Thymus (tissue), 11 donors: Measurements from ENCODE around the gene TMEM233. TPM values are rescaled to one million over a fixed set of nuclear protein-coding genes. Genes with fewer than 3 reads are reported as not detected.

Source experiments
- DNase-seq, 9 donors: peaks; one replicate each; pipeline ENCODE4 v3.0.0-alpha.2; 2013; ENCODE audit warnings: low spot score in 9 of 9, low read depth in 6 of 9, missing footprints in 1 of 9
- H3K27ac ChIP-seq, 2 donors: one replicate each; pipeline ENCODE4 v1.5.1; 2013; ENCODE audit warnings: control low read depth in 1 of 2, low read depth in 1 of 2, low read length in 1 of 2, mild to moderate bottlenecking in 1 of 2, moderate library complexity in 1 of 2
- H3K27me3 ChIP-seq, 2 donors: one replicate each; pipeline ENCODE4 v1.5.1; 2013; ENCODE audit warnings: low read length in 1 of 2; ENCODE audit not compliant: control insufficient read depth in 2 of 2, insufficient read depth in 1 of 2
- H3K36me3 ChIP-seq, 2 donors: one replicate each; pipeline ENCODE4 v1.5.1; 2013; ENCODE audit warnings: low read length in 1 of 2, mild to moderate bottlenecking in 1 of 2, moderate library complexity in 1 of 2; ENCODE audit not compliant: control insufficient read depth in 2 of 2, insufficient read depth in 2 of 2
- H3K4me1 ChIP-seq, 2 donors: one replicate each; pipeline ENCODE4 v1.5.1; 2013; ENCODE audit warnings: low read length in 2 of 2; ENCODE audit not compliant: control insufficient read depth in 2 of 2, insufficient read depth in 2 of 2
- H3K4me3 ChIP-seq, 2 donors: one replicate each; pipeline ENCODE4 v1.5.1; 2013; ENCODE audit warnings: low read length in 2 of 2, control low read depth in 1 of 2, mild to moderate bottlenecking in 1 of 2
- H3K9me3 ChIP-seq, 2 donors: one replicate each; pipeline ENCODE4 v1.5.1; 2013; ENCODE audit warnings: low read length in 1 of 2, mild to moderate bottlenecking in 1 of 2; ENCODE audit not compliant: control insufficient read depth in 2 of 2, insufficient read depth in 1 of 2
- WGBS: extraction: QIAGEN DNeasy Blood & Tissue Kit; methylation state at CpG from one replicate; pipeline ENCODE4 v1.1.7; 2013; 5-methylcytosine and 5-hydroxymethylcytosine counted together
- polyA plus RNA-seq: library from polyadenylated mRNA; stranded (reverse); fragments of 200-250 nt; gene quantifications from one replicate; pipeline ENCODE4 v1.2.3, GENCODE V29; 2013
- total RNA-seq: library from RNA; stranded (reverse); fragments of 120-200 nt; gene quantifications from one replicate; pipeline ENCODE4 v1.2.4, GENCODE V29; 2013
- donor health status: healthy.

Gene TMEM233
- total and polyA plus RNA-seq, 2 donors: 1.1 to 1.7 TPM

GRCh38 chr12:119669744-119670472, 76.3 kb downstream of the TMEM233 start:
- Histone ChIP-seq H3K4me1 (peaks cover 19 to 27% of the 10 kb centered on the region in 2 donors), H3K27ac (peak overlapping the region in 1 of 2 donors; percentile 3), H3K4me3 (no peak overlapping the region), H3K27me3 (no peaks in the 10 kb centered on the region), H3K9me3 (no peaks in the 10 kb centered on the region), H3K36me3 (peaks cover 26 to 41% of the 10 kb centered on the region in 2 donors)
- WGBS: 91% methylated on average over 11 of the region's 11 CpGs
- no peak for DNase-seq

GRCh38 chr12:119671070-119671469, 77.5 kb downstream of the TMEM233 start:
- H3K27ac ChIP-seq: no peak overlapping the region
- no peak overlapping the region for H3K4me3 ChIP-seq

GRCh38 chr12:119672194-119672593, 78.6 kb downstream of the TMEM233 start:
- H3K36me3 ChIP-seq: peaks cover 49 to 64% of the 10 kb centered on the region in 2 donors

More at GRCh38 chr12:119671070-119671469, 77.5 kb downstream of the TMEM233 start:
- Histone ChIP-seq H3K9me3 (no peaks in the 10 kb centered on the region), H3K27me3 (no peaks in the 10 kb centered on the region), H3K36me3 (peaks cover 37 to 53% of the 10 kb centered on the region in 2 donors), H3K4me1 (peaks cover 11 to 19% of the 10 kb centered on the region in 2 donors)
- WGBS: 96% methylated on average over 3 of the region's 3 CpGs
- DNase-seq: no peak

DNA sequence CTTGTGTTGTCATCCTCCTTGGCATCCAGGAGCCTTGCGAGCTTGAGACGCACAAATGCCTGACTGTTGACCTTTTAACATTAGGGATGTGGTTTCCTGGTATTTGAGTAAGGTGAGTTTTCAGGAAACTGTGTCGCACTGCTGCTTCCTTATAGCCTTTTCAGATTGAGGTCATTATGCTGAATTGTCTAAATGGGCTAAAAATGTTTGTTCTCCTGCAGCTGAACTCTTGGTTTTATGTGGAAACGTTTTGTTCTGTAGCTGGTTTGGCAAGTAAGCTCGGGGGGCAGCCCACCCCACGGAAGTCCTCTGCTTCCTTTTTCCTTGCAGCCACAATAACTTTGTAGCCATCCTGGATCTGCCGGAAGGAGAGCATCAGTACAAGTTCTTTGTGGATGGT, 80.1 kb downstream of the TMEM233 start:
- peaks cover 62 to 77% of the 10 kb centered on the region in 2 donors for H3K36me3 ChIP-seq
- DNase-seq: no peak
- no peaks in the 10 kb centered on the region for H3K9me3 ChIP-seq
- 40% methylated on average over 7 of the region's 7 CpGs for WGBS
- peaks cover 1 to 17% of the 10 kb centered on the region in 2 donors for H3K4me1 ChIP-seq
- H3K27me3 ChIP-seq: no peaks in the 10 kb centered on the region
- H3K27ac ChIP-seq: no peak overlapping the region
- H3K4me3 ChIP-seq: no peak overlapping the region

More at GRCh38 chr12:119672194-119672593, 78.6 kb downstream of the TMEM233 start:
- H3K27ac ChIP-seq: no peak overlapping the region
- DNase-seq: no peak
- no peaks in the 10 kb centered on the region for H3K9me3 ChIP-seq
- no peak overlapping the region for H3K4me3 ChIP-seq
- no peaks in the 10 kb centered on the region for H3K27me3 ChIP-seq
- peaks cover 4 to 17% of the 10 kb centered on the region in 2 donors for H3K4me1 ChIP-seq
- WGBS: 99% methylated on average over 8 of the region's 8 CpGs

GRCh38 chr12:119674560-119674959, 81.0 kb downstream of the TMEM233 start:
- DNase-seq: no peak
- 96% methylated on average over 4 of the region's 4 CpGs for WGBS
- Histone ChIP-seq H3K36me3 (peaks cover 71 to 86% of the 10 kb centered on the region in 2 donors), H3K27me3 (no peaks in the 10 kb centered on the region), H3K9me3 (no peaks in the 10 kb centered on the region), H3K27ac (no peak overlapping the region), H3K4me1 (peaks cover 0 to 12% of the 10 kb centered on the region in 2 donors), H3K4me3 (no peak overlapping the region)

DNA sequence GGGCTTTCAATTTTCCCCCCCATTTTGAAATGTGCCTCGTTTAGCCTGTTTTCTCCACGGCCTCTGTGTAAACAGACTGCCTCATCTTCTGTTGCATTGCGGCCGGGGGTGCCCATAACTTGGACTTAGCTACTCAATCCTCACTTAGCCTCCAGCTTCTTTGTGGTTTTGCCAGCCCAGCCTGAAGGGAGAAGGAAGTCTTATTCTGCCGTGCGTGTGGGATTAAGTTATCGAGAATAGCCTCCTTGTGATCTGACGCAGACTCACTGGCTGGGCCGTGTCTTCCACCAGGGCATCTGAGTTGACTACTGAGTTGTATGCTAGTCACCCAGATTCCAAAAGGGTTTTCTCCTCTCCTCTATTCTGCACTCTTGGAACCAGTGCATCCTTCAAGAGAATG, 82.4 kb downstream of the TMEM233 start:
- no peak for DNase-seq
- Histone ChIP-seq H3K36me3 (peaks cover 86 to 94% of the 10 kb centered on the region in 2 donors), H3K27ac (no peak overlapping the region), H3K4me3 (no peak overlapping the region), H3K27me3 (no peaks in the 10 kb centered on the region), H3K9me3 (no peaks in the 10 kb centered on the region), H3K4me1 (peaks cover 0 to 4% of the 10 kb centered on the region in 2 donors)
- WGBS: 98% methylated on average over 9 of the region's 9 CpGs

DNA sequence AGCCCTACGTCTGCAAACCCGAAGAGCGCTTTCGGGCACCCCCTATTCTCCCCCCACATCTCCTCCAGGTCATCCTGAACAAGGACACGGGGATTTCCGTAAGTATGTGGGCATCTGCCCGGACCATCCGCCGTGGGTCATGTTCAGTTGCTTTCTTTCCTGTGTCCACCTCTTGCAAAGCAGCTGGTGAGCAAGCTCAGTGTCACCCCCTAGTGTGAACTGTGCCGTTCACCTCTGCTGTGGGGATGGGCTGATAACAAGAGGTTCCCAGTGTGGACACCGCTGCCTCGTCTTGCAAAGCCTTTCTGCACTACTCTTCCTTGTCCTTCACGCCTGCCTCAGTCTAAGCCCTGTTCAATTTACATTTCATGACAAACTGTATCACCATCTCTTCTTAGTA, 83.0 kb downstream of the TMEM233 start:
- Histone ChIP-seq H3K4me1 (peaks cover 0 to 4% of the 10 kb centered on the region in 2 donors), H3K27me3 (no peaks in the 10 kb centered on the region), H3K9me3 (no peaks in the 10 kb centered on the region), H3K36me3 (peaks cover 91 to 98% of the 10 kb centered on the region in 2 donors), H3K4me3 (no peak overlapping the region), H3K27ac (no peak overlapping the region)
- no peak for DNase-seq
- WGBS: 97% methylated on average over 13 of the region's 13 CpGs

DNA sequence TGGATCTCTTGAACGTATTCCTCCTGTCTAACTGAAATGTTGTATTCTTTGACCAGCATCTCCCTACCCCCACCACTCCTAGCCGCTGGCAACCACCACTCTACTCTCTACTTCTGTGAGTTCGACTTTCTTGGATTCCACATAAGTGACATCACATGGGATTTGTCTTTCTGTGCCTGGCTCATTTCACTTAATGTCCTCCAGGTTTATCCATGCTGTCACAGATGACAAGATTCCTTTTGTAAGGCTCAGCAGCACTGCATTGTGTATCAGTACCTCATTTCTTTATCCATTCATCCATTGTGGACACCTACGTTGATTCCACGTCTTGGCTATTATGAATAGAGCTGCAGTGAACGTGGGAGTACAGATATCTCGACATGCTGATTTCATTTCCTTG, 84.9 kb downstream of the TMEM233 start:
- Histone ChIP-seq H3K4me3 (no peak overlapping the region), H3K27ac (no peak overlapping the region), H3K27me3 (no peaks in the 10 kb centered on the region), H3K9me3 (no peaks in the 10 kb centered on the region), H3K4me1 (peaks cover 0 to 4% of the 10 kb centered on the region in 2 donors), H3K36me3 (peaks cover 81 to 86% of the 10 kb centered on the region in 2 donors)
- 98% methylated on average over 7 of the region's 7 CpGs for WGBS
- no peak for DNase-seq

- WGBS: 98% methylated on average over 5 of the region's 5 CpGs
- H3K36me3 ChIP-seq: peaks cover 75 to 81% of the 10 kb centered on the region in 2 donors
- no peaks in the 10 kb centered on the region for H3K27me3 ChIP-seq
- H3K4me1 ChIP-seq: peaks cover 0 to under 1% of the 10 kb centered on the region in 2 donors
- no peak overlapping the region for H3K4me3 ChIP-seq
- H3K27ac ChIP-seq: no peak overlapping the region
- H3K9me3 ChIP-seq: no peaks in the 10 kb centered on the region
- DNase-seq: no peak
Observed at GRCh38 chr12:119679081-119679480, 85.5 kb downstream of the TMEM233 start.
